Natural killer cell (primary cell): ENCODE results near the gene PER1. TPM values are rescaled to one million over a fixed set of nuclear protein-coding genes. Genes with fewer than 3 reads are reported as not detected.

Source experiments
- ATAC-seq, 3 donors: fragments of 150-1000 bp in 2 of 3; fragments of 200-7000 bp in 1 of 3; cut with Tn5 transposase; 1 replicate in 1 of 3; 2 replicates in 2 of 3; pipeline ENCODE4 v1.10.0; 2021; ENCODE audit warnings: mild to moderate bottlenecking in 2 of 3, moderate library complexity in 2 of 3
- DNase-seq, 2 donors: peaks; one replicate each; pipeline versions ENCODE4 v3.0.0 to v3.0.0-alpha.2; 2013 to 2021; ENCODE audit warnings: mixed read lengths in 1 of 2
- H3K27ac ChIP-seq: one replicate; pipeline ENCODE4 v1.5.1; 2013; ENCODE audit warnings: mild to moderate bottlenecking, low read length
- H3K27me3 ChIP-seq: one replicate; pipeline ENCODE4 v1.6.1; 2013; ENCODE audit warnings: low read length; ENCODE audit not compliant: control insufficient read depth, insufficient read depth
- H3K36me3 ChIP-seq: one replicate; pipeline ENCODE4 v1.6.1; 2013; ENCODE audit warnings: low read length; ENCODE audit not compliant: control insufficient read depth, insufficient read depth
- H3K4me1 ChIP-seq: one replicate; pipeline ENCODE4 v1.6.1; 2013; ENCODE audit warnings: low read length; ENCODE audit not compliant: control insufficient read depth, insufficient read depth
- H3K4me3 ChIP-seq: one replicate; pipeline ENCODE4 v1.5.1; 2013; ENCODE audit warnings: low read length
- H3K9me3 ChIP-seq: one replicate; pipeline ENCODE4 v1.6.1; 2013; ENCODE audit warnings: low read length; ENCODE audit not compliant: control insufficient read depth, insufficient read depth
- H3K27ac Mint-ChIP-seq, 2 donors: one replicate each; pipeline ENCODE4 v1.8.0; 2022; ENCODE audit warnings: mild to moderate bottlenecking in 2 of 2, mixed read lengths in 2 of 2, moderate library complexity in 1 of 2
- H3K27me3 Mint-ChIP-seq, 2 donors: one replicate each; pipeline ENCODE4 v1.8.0; 2022; ENCODE audit warnings: low read depth in 2 of 2, mixed read lengths in 2 of 2
- H3K36me3 Mint-ChIP-seq: one replicate; pipeline ENCODE4 v1.8.0; 2022; ENCODE audit warnings: mixed read lengths
- H3K4me1 Mint-ChIP-seq, 2 donors: one replicate each; pipeline ENCODE4 v1.8.0; 2022; ENCODE audit warnings: mixed read lengths in 2 of 2
- H3K4me3 Mint-ChIP-seq: one replicate; pipeline ENCODE4 v1.8.0; 2022; ENCODE audit warnings: mild to moderate bottlenecking, moderate library complexity, mixed read lengths
- H3K9me3 Mint-ChIP-seq, 2 donors: one replicate each; pipeline ENCODE4 v1.8.0; 2022; ENCODE audit warnings: mixed read lengths in 2 of 2
- CTCF ChIP-seq: fragments of 200-600 bp; IDR thresholded peaks from one replicate; pipeline ENCODE4 v1.8.0; 2022; ENCODE audit warnings: antibody characterized with exemption
- WGBS: methylation state at CpG from one replicate; pipeline ENCODE4 v1.1.7; 2013; ENCODE audit warnings: missing lambda C conversion rate; ENCODE audit not compliant: insufficient coverage; 5-methylcytosine and 5-hydroxymethylcytosine counted together
- intact Hi-C: fragments of 100-400 bp; cut with micrococcal nuclease; formaldehyde crosslinking; loops from one replicate; pipeline ENCODE4 v1.14.2; 2022
- total RNA-seq, 4 donors: library from RNA; stranded (reverse); fragments of 120-200 nt in 1 of 4; gene quantifications; one replicate each; pipeline versions ENCODE4 v1.2.3 to v1.2.4, GENCODE V29; 2013 to 2022

The PER1 gene
- total RNA-seq, 3 donors from 2014 or later (not counting 1 experiment from before 2014, with no cell fraction given) = 636 to 1,422 (median 923) TPM

DNA sequence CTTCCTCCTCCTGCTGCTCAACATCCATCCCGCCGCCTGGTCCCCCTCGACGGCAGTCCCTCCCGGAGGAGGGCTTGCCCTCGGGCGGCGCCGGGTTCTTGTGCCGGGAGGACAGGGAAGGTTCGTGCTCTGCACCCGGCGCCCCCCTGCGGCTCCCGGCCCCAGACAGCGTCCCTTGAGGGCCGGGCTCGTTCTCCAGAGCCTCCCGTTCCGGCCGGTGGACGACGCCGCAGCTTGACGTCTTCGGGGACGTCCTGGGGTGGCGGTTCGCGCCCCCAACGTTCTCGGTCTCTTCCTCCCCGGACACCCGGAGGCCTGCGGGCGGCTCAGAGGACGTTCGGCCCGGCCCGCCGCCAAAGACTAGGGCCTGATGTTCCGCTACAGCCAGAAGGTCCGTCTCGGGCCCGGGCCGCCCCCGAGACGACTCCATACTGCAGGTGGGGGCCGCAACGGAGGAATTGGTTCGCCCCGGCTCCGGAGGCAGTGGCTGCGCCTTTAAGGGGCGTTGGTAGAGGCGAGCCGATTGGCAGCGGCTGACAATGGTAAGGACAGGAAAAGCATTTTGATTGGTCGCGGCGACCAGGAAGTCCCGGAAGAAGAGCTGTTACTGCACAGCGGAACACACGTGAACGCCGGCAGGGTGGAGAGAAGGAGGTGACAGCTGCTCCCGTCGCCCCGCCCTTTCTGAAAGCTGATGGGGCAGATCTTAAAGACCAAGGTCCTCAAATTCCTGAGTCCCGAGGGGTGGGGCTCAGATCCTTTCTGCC lies 37.7 kb upstream of the PER1 start, which contains the start of gene BORCS6:
Gene BORCS6 (minus strand): TSS at position 470 of the 767 bp plus-strand sequence. CDS start 40 bp downstream, at position 430.
- no peaks in the 10 kb centered on the region for H3K36me3 Mint-ChIP-seq
- intact Hi-C loops = loop anchor here (1.0 kb wide), 1 partner anchor 105 kb away; the partner anchor contains the start of gene SLC25A35
- H3K9me3 Mint-ChIP-seq = no peaks in the 10 kb centered on the region
- peaks cover 13% of the 10 kb centered on the region in 2 donors for H3K4me1 Mint-ChIP-seq
- peak within 1 kb of the TSS; percentile 86 for H3K27ac ChIP-seq
- H3K27ac Mint-ChIP-seq = no peak within 1 kb of the TSS
- no peaks in the 10 kb centered on the region for H3K27me3 ChIP-seq
- WGBS = under 1% methylated on average over 70 of the region's 70 CpGs
- H3K4me3 ChIP-seq = peak within 1 kb of the TSS; percentile 67
- peak; percentile 67 to 88 (median 75) for ATAC-seq
- H3K27me3 Mint-ChIP-seq = no peaks in the 10 kb centered on the region
- peak; percentile 91 to 98 for DNase-seq
- no peak for TF ChIP-seq CTCF
- no peaks in the 10 kb centered on the region for H3K36me3 ChIP-seq
- no peak within 1 kb of the TSS for H3K4me3 Mint-ChIP-seq
- peaks cover 57% of the 10 kb centered on the region for H3K4me1 ChIP-seq
- H3K9me3 ChIP-seq = no peaks in the 10 kb centered on the region

DNA sequence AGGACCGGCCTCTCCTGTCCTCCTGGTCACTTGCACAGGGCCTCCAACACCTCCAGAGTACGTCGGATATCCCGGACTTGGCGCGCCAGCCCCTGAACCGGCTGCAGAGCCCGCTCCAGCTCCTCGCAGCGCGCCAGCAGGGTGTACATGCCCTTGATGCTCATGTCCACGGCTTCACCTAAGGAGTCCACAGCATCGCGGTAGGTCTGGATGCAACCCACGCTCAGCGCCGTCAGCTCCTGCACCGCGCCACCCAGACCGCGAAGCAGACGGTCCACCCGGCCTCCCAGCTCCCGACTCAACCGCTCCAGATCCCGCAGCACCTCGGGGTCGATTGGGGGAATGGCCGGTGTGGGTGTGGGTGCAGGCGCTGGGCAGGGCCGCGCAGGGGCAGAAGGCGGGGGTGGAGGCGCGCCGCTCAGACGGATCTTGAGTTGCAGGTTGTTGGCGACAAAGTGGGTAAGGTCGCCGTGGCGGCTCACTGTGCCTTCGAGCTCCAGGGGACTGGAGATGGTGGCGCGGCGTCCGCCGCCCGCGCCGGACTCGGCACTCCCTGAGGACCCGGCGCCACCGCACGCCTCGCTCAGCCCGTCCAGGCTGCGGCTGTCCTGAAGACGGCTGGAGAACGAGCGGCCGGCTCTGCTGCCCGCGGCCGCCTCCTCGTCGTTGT lies 37.0 kb upstream of the PER1 start:
- peak overlapping the region; percentile 86 for H3K27ac ChIP-seq
- no peaks in the 10 kb centered on the region for H3K27me3 ChIP-seq
- no peaks in the 10 kb centered on the region for H3K9me3 Mint-ChIP-seq
- peak; percentile 44 to 64 for DNase-seq
- no peak overlapping the region for H3K27ac Mint-ChIP-seq
- no peaks in the 10 kb centered on the region for H3K9me3 ChIP-seq
- H3K4me3 ChIP-seq = peak overlapping the region; percentile 67
- no peak for ATAC-seq
- intact Hi-C loops = no loop called here
- no peak overlapping the region for H3K4me3 Mint-ChIP-seq
- peaks cover 61% of the 10 kb centered on the region for H3K4me1 ChIP-seq
- H3K27me3 Mint-ChIP-seq = no peaks in the 10 kb centered on the region
- WGBS = 6% methylated on average over 67 of the region's 67 CpGs
- TF ChIP-seq CTCF = no peak
- H3K36me3 Mint-ChIP-seq = no peaks in the 10 kb centered on the region
- peaks cover 13 to 16% of the 10 kb centered on the region in 2 donors for H3K4me1 Mint-ChIP-seq
- H3K36me3 ChIP-seq = no peaks in the 10 kb centered on the region

GRCh38 chr17:8188263-8188839 lies 36.1 kb upstream of the PER1 start:
- Mint-ChIP-seq H3K27me3 (no peaks in the 10 kb centered on the region), H3K9me3 (no peaks in the 10 kb centered on the region), H3K27ac (no peak overlapping the region), H3K36me3 (no peaks in the 10 kb centered on the region), H3K4me3 (no peak overlapping the region), H3K4me1 (peaks cover 17 to 22% of the 10 kb centered on the region in 2 donors)
- ATAC-seq (no peak), DNase-seq (peak in 1 of 2 donors; percentile 56)
- intact Hi-C loops = no loop called here
- Histone ChIP-seq H3K36me3 (no peaks in the 10 kb centered on the region), H3K4me1 (peaks cover 61% of the 10 kb centered on the region), H3K27me3 (no peaks in the 10 kb centered on the region), H3K9me3 (no peaks in the 10 kb centered on the region), H3K27ac (peak overlapping the region; percentile 86), H3K4me3 (peak overlapping the region; percentile 67)
- 40% methylated on average over 9 of the region's 12 CpGs for WGBS
- no peak for TF ChIP-seq CTCF
